22Rv1 (cell line): ENCODE data around the gene MAD2L2.

Source experiments
- H3K27ac ChIP-seq: fragments of 450-650 bp; 2 replicates; pipeline ENCODE4 v1.5.1; 2017
- CTCF ChIP-seq: fragments of 450-650 bp; IDR thresholded peaks from 2 replicates; pipeline ENCODE4 v1.5.1; 2017; ENCODE audit warnings: mild to moderate bottlenecking
- ZFX ChIP-seq: fragments of 450-650 bp; IDR thresholded peaks from 2 replicates; pipeline ENCODE4 v1.6.1; 2017; ENCODE audit warnings: antibody characterized with exemption, borderline replicate concordance

Gene MAD2L2

GRCh38 chr1:11654939-11655808, 25.8 kb downstream of the MAD2L2 start:
- TF ChIP-seq CTCF, result no peak
- TF ChIP-seq ZFX, result no peak
- no peak overlapping the region for H3K27ac ChIP-seq

- H3K27ac ChIP-seq, result no peak within 1 kb of the TSS
- TF ChIP-seq ZFX (no peak), CTCF (no peak)
Observed at GRCh38 chr1:11654137-11654938, 26.6 kb downstream of the MAD2L2 start, which contains the start of the genes FBXO2 and FBXO44. Gene FBXO2, minus strand, starts transcription at chr1:11654429. Its CDS starts 89 bp downstream, at chr1:11654340. Gene FBXO44, plus strand, starts transcription at chr1:11654877. Its CDS starts 959 bp downstream, at chr1:11655836.

- no peak overlapping the region for H3K27ac ChIP-seq
- TF ChIP-seq CTCF (no peak), ZFX (no peak)
Observed at GRCh38 chr1:11653861-11654136, 27.1 kb downstream of the MAD2L2 start.

- TF ChIP-seq CTCF (no peak), ZFX (no peak)
- no peak overlapping the region for H3K27ac ChIP-seq
Observed at GRCh38 chr1:11653101-11653860, 27.7 kb downstream of the MAD2L2 start.

GRCh38 chr1:11652203-11652780, 28.7 kb downstream of the MAD2L2 start:
- TF ChIP-seq ZFX (no peak), CTCF (no peak)
- H3K27ac ChIP-seq, result no peak overlapping the region

- H3K27ac ChIP-seq, result peak overlapping the region; percentile 26; the same call in 1 of the 2 replicates
- TF ChIP-seq CTCF (no peak), ZFX (no peak)
Observed at GRCh38 chr1:11651017-11651416, 29.9 kb downstream of the MAD2L2 start.
